KMS-11 (cell line): ENCODE data around the gene NAA10.
A peak's percentile ranks its signal among the peaks of the same experiment; 100 is the strongest.

ENCODE experiments used
- H2AFZ ChIP-seq: fragments of 200-600 bp; sonication (generic); 2 replicates; pipeline ENCODE4 v1.6.1; 2016; ENCODE audit warnings: antibody characterized with exemption, mixed run types, low read depth
- H3K27ac ChIP-seq: fragments of 200-600 bp; sonication (generic); 2 replicates; pipeline ENCODE4 v1.6.1; 2016; ENCODE audit warnings: mild to moderate bottlenecking, mixed run types
- H3K27me3 ChIP-seq: fragments of 200-600 bp; sonication (generic); 2 replicates; pipeline ENCODE4 v1.6.1; 2017; ENCODE audit warnings: mild to moderate bottlenecking, low read depth, mixed run types, moderate library complexity; ENCODE audit not compliant: insufficient read depth
- H3K36me3 ChIP-seq: fragments of 200-600 bp; sonication (generic); 2 replicates; pipeline ENCODE4 v1.6.1; 2017; ENCODE audit warnings: mild to moderate bottlenecking, mixed run types; ENCODE audit not compliant: insufficient read depth
- H3K4me1 ChIP-seq: fragments of 200-600 bp; sonication (generic); 2 replicates; pipeline ENCODE4 v1.6.1; 2016; ENCODE audit warnings: mild to moderate bottlenecking, low read depth, mixed run types; ENCODE audit not compliant: poor library complexity, severe bottlenecking
- H3K4me2 ChIP-seq: fragments of 200-600 bp; sonication (generic); 2 replicates; pipeline ENCODE4 v1.7.0; 2016; ENCODE audit warnings: mild to moderate bottlenecking, mixed run types
- H3K4me3 ChIP-seq: fragments of 200-600 bp; sonication (generic); IDR thresholded peaks from 2 replicates; pipeline ENCODE4 v1.6.1; 2017; ENCODE audit warnings: low read depth, low read length, mixed read lengths; ENCODE audit not compliant: insufficient read depth
- H3K79me2 ChIP-seq: fragments of 200-600 bp; sonication (generic); 2 replicates; pipeline ENCODE4 v1.6.1; 2016; ENCODE audit warnings: low read depth, mixed run types; ENCODE audit not compliant: insufficient read depth
- H3K9ac ChIP-seq: fragments of 200-600 bp; sonication (generic); 2 replicates; pipeline ENCODE4 v1.6.1; 2016; ENCODE audit warnings: mild to moderate bottlenecking, mixed run types
- H4K20me1 ChIP-seq: fragments of 200-600 bp; sonication (generic); 2 replicates; pipeline ENCODE4 v1.6.1; 2016; ENCODE audit warnings: mild to moderate bottlenecking, mixed run types; ENCODE audit not compliant: insufficient read depth
- TF ChIP-seq, protein P1 (sequence below): fragments of 200-600 bp; sonication (generic); conservative IDR thresholded peaks from 2 replicates; pipeline ENCODE4 v1.6.1; 2017; ENCODE audit warnings: low read depth, mild to moderate bottlenecking, antibody characterized with exemption, low read length, moderate library complexity, mixed read lengths

The NAA10 gene

GRCh38 chrX:153974726-153975286 lies 40.0 kb upstream of the NAA10 start:
- Histone ChIP-seq H3K27ac (peak overlapping the region; percentile 100; the same call in 1 of the 2 replicates), H3K36me3 (no peaks in the 10 kb centered on the region), H3K4me3 (no peak overlapping the region), H3K27me3 (no peaks in the 10 kb centered on the region), H3K4me2 (no peak overlapping the region), H2AFZ (no peak overlapping the region; the same call in 1 of the 2 replicates), H3K79me2 (peaks cover under 1% of the 10 kb centered on the region; the same call in 1 of the 2 replicates), H3K9ac (no peak overlapping the region), H3K4me1 (peaks cover 30% of the 10 kb centered on the region), H4K20me1 (no peaks in the 10 kb centered on the region)
- TF ChIP-seq, protein P1, sequence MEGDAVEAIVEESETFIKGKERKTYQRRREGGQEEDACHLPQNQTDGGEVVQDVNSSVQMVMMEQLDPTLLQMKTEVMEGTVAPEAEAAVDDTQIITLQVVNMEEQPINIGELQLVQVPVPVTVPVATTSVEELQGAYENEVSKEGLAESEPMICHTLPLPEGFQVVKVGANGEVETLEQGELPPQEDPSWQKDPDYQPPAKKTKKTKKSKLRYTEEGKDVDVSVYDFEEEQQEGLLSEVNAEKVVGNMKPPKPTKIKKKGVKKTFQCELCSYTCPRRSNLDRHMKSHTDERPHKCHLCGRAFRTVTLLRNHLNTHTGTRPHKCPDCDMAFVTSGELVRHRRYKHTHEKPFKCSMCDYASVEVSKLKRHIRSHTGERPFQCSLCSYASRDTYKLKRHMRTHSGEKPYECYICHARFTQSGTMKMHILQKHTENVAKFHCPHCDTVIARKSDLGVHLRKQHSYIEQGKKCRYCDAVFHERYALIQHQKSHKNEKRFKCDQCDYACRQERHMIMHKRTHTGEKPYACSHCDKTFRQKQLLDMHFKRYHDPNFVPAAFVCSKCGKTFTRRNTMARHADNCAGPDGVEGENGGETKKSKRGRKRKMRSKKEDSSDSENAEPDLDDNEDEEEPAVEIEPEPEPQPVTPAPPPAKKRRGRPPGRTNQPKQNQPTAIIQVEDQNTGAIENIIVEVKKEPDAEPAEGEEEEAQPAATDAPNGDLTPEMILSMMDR, result no peak

- Histone ChIP-seq H3K9ac (peak overlapping the region; percentile 87; the same call in 1 of the 2 replicates), H3K36me3 (no peaks in the 10 kb centered on the region), H3K4me1 (peaks cover 28% of the 10 kb centered on the region), H3K27me3 (no peaks in the 10 kb centered on the region), H2AFZ (no peak overlapping the region; the same call in 1 of the 2 replicates), H3K79me2 (peaks cover 7% of the 10 kb centered on the region), H3K4me3 (no peak overlapping the region), H4K20me1 (no peaks in the 10 kb centered on the region), H3K4me2 (peak overlapping the region; percentile 41), H3K27ac (peak overlapping the region; percentile 100)
- TF ChIP-seq, protein P1, result no peak
These were observed 39.3 kb upstream of the NAA10 start for GRCh38 chrX:153974003-153974725.

DNA sequence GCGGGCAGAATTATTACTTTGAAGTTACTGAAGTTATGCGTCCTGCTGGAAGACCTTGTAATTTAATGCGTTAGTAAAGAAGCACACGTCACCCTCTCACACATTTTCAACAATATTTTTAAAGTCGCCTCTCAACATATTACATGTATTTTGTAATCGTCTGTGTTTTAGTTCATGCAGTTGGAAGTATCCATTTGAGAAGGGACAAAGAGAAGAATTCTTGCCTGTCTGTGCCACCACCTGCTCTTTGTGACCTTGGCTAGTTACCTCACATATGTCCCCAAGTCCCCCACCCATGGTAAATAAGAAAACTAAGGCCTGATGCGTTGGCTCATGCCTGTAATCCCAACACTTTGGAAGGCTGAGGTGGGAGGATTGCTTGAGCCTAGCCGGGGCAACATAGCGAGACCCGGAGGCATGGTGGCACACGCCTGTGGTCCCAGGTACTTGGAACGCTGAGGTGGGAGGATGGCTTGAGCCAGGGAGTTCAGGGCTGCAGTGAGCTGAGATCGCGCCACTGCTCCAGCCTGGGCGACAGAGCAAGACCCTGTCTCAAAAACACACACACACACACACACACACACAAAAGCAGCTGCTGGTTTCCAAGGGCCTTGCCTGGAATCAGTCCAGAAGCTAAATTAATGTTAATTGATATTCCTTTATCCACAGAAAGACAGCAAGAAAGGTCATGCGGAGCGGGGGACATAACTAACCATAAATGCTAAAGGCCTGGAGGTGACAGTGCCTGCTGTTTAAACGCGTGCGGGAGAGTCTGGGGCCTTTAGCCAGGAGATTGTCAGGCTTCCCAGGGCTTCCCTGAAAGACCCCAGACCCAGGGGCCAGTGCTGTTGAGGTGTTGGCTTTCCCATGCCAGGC lies 38.5 kb upstream of the NAA10 start:
- peak overlapping the region; percentile 87 for H3K9ac ChIP-seq
- H3K27ac ChIP-seq, result peak overlapping the region; percentile 100
- H3K36me3 ChIP-seq, result no peaks in the 10 kb centered on the region
- peaks cover 30% of the 10 kb centered on the region for H3K4me1 ChIP-seq
- H2AFZ ChIP-seq, result no peak overlapping the region
- TF ChIP-seq, protein P1, result no peak
- H3K79me2 ChIP-seq, result peaks cover 15% of the 10 kb centered on the region
- no peaks in the 10 kb centered on the region for H3K27me3 ChIP-seq
- H4K20me1 ChIP-seq, result no peaks in the 10 kb centered on the region
- peak overlapping the region; percentile 41 for H3K4me2 ChIP-seq
- H3K4me3 ChIP-seq, result no peak overlapping the region

DNA sequence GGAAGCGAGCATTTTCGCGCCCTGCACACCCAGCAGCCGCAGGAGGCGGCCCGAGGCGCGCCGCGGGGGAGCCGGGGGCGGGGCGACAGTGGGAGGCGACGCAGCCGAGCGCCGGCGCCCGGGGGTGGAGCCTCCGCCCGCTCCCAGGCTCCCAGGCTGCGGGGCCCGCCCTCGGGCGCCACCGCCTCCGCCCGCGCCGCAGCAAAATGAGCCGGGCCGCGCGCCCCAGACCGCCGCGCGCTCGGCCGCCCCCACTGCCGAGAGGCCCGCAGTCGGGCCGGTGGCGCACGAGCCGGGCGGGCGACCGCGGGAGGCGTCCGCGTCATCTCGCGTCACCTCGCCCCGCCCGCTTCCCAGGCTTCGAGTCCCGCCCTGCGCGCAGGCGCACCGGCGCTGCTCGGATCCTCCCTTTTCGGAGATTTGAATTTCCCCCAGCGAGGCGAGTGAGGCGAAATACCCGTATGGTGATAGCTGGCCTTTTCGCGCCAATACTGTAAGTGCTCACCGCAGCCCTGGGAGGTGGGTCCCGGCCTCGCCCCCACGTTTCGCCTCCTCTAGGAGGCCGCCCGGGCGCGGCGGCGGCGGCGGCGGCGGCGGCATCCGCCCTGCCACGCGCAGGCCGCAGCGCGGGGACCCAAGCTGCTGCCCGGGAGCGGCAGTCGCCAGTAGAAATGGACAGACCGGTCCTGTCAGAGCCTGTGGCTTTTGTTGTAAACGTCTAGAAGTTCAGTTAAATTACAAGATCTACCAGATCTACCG lies 37.7 kb upstream of the NAA10 start, which contains the start of gene TMEM187:
Gene TMEM187 (plus strand): TSS at position 387 of the 759 bp plus-strand sequence. CDS start 9,309 bp downstream, outside the sequence.
- peaks cover 23% of the 10 kb centered on the region for H3K79me2 ChIP-seq
- H4K20me1 ChIP-seq, result no peaks in the 10 kb centered on the region
- peak within 1 kb of the TSS; percentile 54 for H3K4me2 ChIP-seq
- peak within 1 kb of the TSS; percentile 26 for H2AFZ ChIP-seq
- H3K27ac ChIP-seq, result peak within 1 kb of the TSS; percentile 100
- no peaks in the 10 kb centered on the region for H3K36me3 ChIP-seq
- TF ChIP-seq, protein P1, result no peak
- H3K4me3 ChIP-seq, result no peak within 1 kb of the TSS
- H3K9ac ChIP-seq, result peak within 1 kb of the TSS; percentile 100
- peaks cover 38% of the 10 kb centered on the region for H3K4me1 ChIP-seq
- H3K27me3 ChIP-seq, result no peaks in the 10 kb centered on the region
